WERI-Rb-1 (cell line): Measurements from ENCODE around the gene AQR.

Experiments
- DNase-seq: peaks from one replicate; pipeline ENCODE4 v3.0.0-alpha.2; 2020
- H3K27ac ChIP-seq: fragments of 250-450 bp; sonication (Bioruptor Pico); 2 replicates; pipeline ENCODE4 v1.5.1; 2020; ENCODE audit warnings: mild to moderate bottlenecking, moderate library complexity
- H3K27me3 ChIP-seq: fragments of 250-450 bp; sonication (Bioruptor Pico); 2 replicates; pipeline ENCODE4 v1.5.1; 2021; ENCODE audit warnings: mild to moderate bottlenecking, low read depth, moderate library complexity; ENCODE audit not compliant: insufficient read depth, severe bottlenecking
- H3K36me3 ChIP-seq: fragments of 250-450 bp; sonication (Bioruptor Pico); 2 replicates; pipeline ENCODE4 v1.5.1; 2020; ENCODE audit warnings: mild to moderate bottlenecking, moderate library complexity
- H3K4me3 ChIP-seq: 2 replicates; pipeline ENCODE4 v1.5.1; 2011; ENCODE audit warnings: low read depth, mild to moderate bottlenecking, control low read depth, low read length
- H3K9me3 ChIP-seq: fragments of 250-450 bp; sonication (Bioruptor Pico); 2 replicates; pipeline ENCODE4 v1.5.1; 2021; ENCODE audit warnings: mild to moderate bottlenecking, moderate library complexity; ENCODE audit not compliant: severe bottlenecking
- CTCF ChIP-seq: IDR thresholded peaks from 2 replicates; pipeline ENCODE4 v1.5.1; 2011; ENCODE audit warnings: low read depth, mild to moderate bottlenecking, control low read depth, inconsistent platforms, low read length

The AQR gene

DNA sequence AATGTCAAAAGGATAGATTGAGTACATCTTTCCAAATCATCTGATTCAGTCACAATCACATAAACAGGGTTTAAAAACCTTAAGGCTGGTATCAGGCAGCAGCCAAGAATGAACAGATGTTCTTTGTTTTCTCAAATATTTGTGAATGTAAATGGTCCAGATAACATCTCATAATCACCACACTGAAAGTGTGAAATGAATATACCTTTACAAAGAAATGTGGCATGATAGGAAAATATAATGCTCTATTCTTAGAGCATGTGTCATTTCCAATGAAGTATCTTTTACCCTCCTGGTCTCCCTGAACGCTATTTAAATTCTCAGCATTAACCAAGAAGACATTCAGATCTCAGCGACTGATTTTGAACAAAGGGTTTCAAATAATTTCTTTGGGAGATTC, 165.4 kb downstream of the AQR start:
- no peaks in the 10 kb centered on the region for H3K27me3 ChIP-seq
- peaks cover 2% of the 10 kb centered on the region for H3K9me3 ChIP-seq
- no peak for TF ChIP-seq CTCF
- no peaks in the 10 kb centered on the region for H3K36me3 ChIP-seq
- H3K27ac ChIP-seq, result no peak overlapping the region
- no peak overlapping the region for H3K4me3 ChIP-seq
- no peak for DNase-seq

DNA sequence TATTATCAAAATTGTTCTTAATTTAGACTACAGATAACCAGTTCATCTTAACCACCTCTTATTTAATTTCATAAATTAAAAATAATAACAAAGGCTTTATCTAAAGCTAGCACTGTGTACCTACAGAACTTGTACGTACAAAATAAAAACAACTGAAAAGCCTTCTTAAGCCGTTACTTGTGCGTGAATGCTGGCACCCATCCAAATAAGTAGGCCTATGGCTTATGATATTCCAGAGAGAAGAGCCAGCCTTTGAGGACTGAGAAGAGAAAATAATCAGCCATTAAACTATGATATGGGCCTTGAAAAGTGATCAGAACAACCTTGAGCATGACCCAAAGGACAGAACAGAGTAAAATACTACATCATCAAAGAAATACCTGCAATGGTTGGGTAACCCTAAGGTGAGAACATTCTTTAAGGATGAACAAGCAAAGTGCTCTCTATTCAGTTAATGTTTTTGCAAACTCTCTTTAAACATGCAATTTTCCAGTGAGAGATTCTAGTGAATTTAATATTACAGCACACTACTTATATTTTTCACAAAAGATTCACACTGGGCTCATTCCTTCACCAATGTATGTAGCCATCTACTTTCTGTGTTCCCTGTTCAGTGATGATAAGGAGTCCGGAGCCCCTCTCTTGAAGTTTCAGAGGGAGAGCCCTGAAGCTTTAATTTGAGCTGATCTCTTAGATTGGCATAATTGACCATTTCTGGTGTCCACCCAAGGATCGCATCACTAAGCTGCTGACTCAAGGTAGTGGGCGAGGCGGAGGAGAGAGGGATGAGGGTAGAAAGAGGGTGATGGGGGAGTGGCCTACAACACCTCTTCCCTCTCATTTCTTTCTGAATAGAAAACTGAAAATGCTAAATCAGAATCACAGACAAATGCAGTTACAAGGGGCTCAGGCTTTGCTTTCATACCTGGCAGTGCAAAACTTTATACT, 166.5 kb downstream of the AQR start:
- DNase-seq, result no peak
- H3K27me3 ChIP-seq, result no peaks in the 10 kb centered on the region
- no peak overlapping the region for H3K27ac ChIP-seq
- no peaks in the 10 kb centered on the region for H3K9me3 ChIP-seq
- no peak overlapping the region for H3K4me3 ChIP-seq
- no peak for TF ChIP-seq CTCF
- H3K36me3 ChIP-seq, result no peaks in the 10 kb centered on the region

GRCh38 chr15:34802371-34802770, 167.2 kb downstream of the AQR start:
- no peak for TF ChIP-seq CTCF
- DNase-seq, result no peak
- H3K9me3 ChIP-seq, result no peaks in the 10 kb centered on the region
- no peaks in the 10 kb centered on the region for H3K27me3 ChIP-seq
- no peak overlapping the region for H3K27ac ChIP-seq
- H3K4me3 ChIP-seq, result no peak overlapping the region
- no peaks in the 10 kb centered on the region for H3K36me3 ChIP-seq
